ENCODE measurements around the gene OR8S1.
"Not testable (repeated sequence)": the region's sequence is repeated elsewhere in the genome, so short reads cannot be mapped to it uniquely, and the experiment has no call there.

Gene OR8S1

GRCh38 chr12:48525332-48525731 lies at the start of gene OR8S1:
TSS of gene OR8S1 (plus strand) at chr12:48525632. CDS start at chr12:48525632, 0 bp downstream.
- no peak for DNase-seq (ENCODE audit: low read depth)

GRCh38 chr12:48482198-48482597 lies 43.2 kb upstream of the OR8S1 start, which contains the start of gene C12orf54:
TSS of gene C12orf54 (plus strand) at chr12:48482498. CDS start at chr12:48483297, 799 bp downstream.
- no peak for DNase-seq (ENCODE audit: low read depth)

- no peak for DNase-seq (ENCODE audit: low read depth)
These were observed 42.5 kb upstream of the OR8S1 start for GRCh38 chr12:48482930-48483329.

- no peak for DNase-seq (ENCODE audit: low read depth)
These were observed 39.2 kb upstream of the OR8S1 start for GRCh38 chr12:48486261-48486660.

- no peak for DNase-seq (ENCODE audit: low read depth)
These were observed 38.8 kb upstream of the OR8S1 start for GRCh38 chr12:48486679-48487078.

- DNase-seq (ENCODE audit: low read depth) = no peak
These were observed 36.4 kb upstream of the OR8S1 start for GRCh38 chr12:48489012-48489411.

GRCh38 chr12:48489456-48489855 lies 36.0 kb upstream of the OR8S1 start:
- not testable (repeated sequence) for DNase-seq (ENCODE audit: low read depth)

- DNase-seq (ENCODE audit: low read depth) = not testable (repeated sequence)
These were observed 25.2 kb upstream of the OR8S1 start for GRCh38 chr12:48500281-48500680.

GRCh38 chr12:48506836-48507235 lies 18.6 kb upstream of the OR8S1 start:
- DNase-seq (ENCODE audit: low read depth) = not testable (repeated sequence)

GRCh38 chr12:48508987-48509386 lies 16.4 kb upstream of the OR8S1 start:
- DNase-seq (ENCODE audit: low read depth) = no peak

GRCh38 chr12:48510111-48510510 lies 15.3 kb upstream of the OR8S1 start:
- DNase-seq (ENCODE audit: low read depth) = no peak

GRCh38 chr12:48512855-48513254 lies 12.6 kb upstream of the OR8S1 start:
- DNase-seq (ENCODE audit: low read depth) = no peak

GRCh38 chr12:48514728-48515127 lies 10.7 kb upstream of the OR8S1 start:
- no peak for DNase-seq (ENCODE audit: low read depth)

- DNase-seq (ENCODE audit: low read depth) = not testable (repeated sequence)
These were observed 5.1 kb upstream of the OR8S1 start for GRCh38 chr12:48520381-48520780.

- DNase-seq (ENCODE audit: low read depth) = no peak
These were observed 2.6 kb downstream of the OR8S1 start for GRCh38 chr12:48527891-48528670.

GRCh38 chr12:48532601-48533000 lies 7.2 kb downstream of the OR8S1 start:
- no peak for DNase-seq (ENCODE audit: low read depth)

GRCh38 chr12:48536602-48537001 lies 11.2 kb downstream of the OR8S1 start:
- no peak for DNase-seq (ENCODE audit: low read depth)

- peak; percentile 2 for DNase-seq (ENCODE audit: low read depth)
These were observed 17.0 kb downstream of the OR8S1 start for GRCh38 chr12:48542300-48542928.

- no peak for DNase-seq (ENCODE audit: low read depth)
These were observed 20.5 kb downstream of the OR8S1 start for GRCh38 chr12:48545833-48546469.

GRCh38 chr12:48547012-48547411 lies 21.6 kb downstream of the OR8S1 start:
- DNase-seq (ENCODE audit: low read depth) = not testable (repeated sequence)

- DNase-seq (ENCODE audit: low read depth) = not testable (repeated sequence)
These were observed 26.2 kb downstream of the OR8S1 start for GRCh38 chr12:48551636-48552035.

- not testable (repeated sequence) for DNase-seq (ENCODE audit: low read depth)
These were observed 28.4 kb downstream of the OR8S1 start for GRCh38 chr12:48553666-48554343.
